HG02943 (cell line): ENCODE data around the gene UPF1.

Source experiments
- ATAC-seq: cut with Tn5 transposase; IDR thresholded peaks from one replicate; pipeline ENCODE4 v1.9.1; 2021; ENCODE audit warnings: mild to moderate bottlenecking, low read depth, moderate library complexity; ENCODE audit not compliant: unreplicated experiment

UPF1 gene

GRCh38 chr19:18853755-18854427 lies 22.1 kb downstream of the UPF1 start:
- no peak for ATAC-seq

GRCh38 chr19:18854982-18855381 lies 23.2 kb downstream of the UPF1 start:
- ATAC-seq: no peak

GRCh38 chr19:18855647-18856384 lies 24.1 kb downstream of the UPF1 start:
- no peak for ATAC-seq

- no peak for ATAC-seq
These were observed 24.8 kb downstream of the UPF1 start for GRCh38 chr19:18856385-18857126.

GRCh38 chr19:18857223-18857622 lies 25.5 kb downstream of the UPF1 start:
- no peak for ATAC-seq

- ATAC-seq: no peak
These were observed 27.3 kb downstream of the UPF1 start for GRCh38 chr19:18858906-18859646.

- ATAC-seq: no peak
These were observed 28.0 kb downstream of the UPF1 start for GRCh38 chr19:18859676-18860301.

GRCh38 chr19:18860302-18860700 lies 28.5 kb downstream of the UPF1 start:
- no peak for ATAC-seq

- ATAC-seq: no peak
These were observed 29.0 kb downstream of the UPF1 start for GRCh38 chr19:18860725-18861124.

GRCh38 chr19:18861235-18861634 lies 29.5 kb downstream of the UPF1 start:
- ATAC-seq: no peak

GRCh38 chr19:18861917-18862316 lies 30.2 kb downstream of the UPF1 start:
- no peak for ATAC-seq

GRCh38 chr19:18862976-18863842 lies 31.4 kb downstream of the UPF1 start:
- ATAC-seq: no peak

GRCh38 chr19:18863843-18864362 lies 32.1 kb downstream of the UPF1 start:
- no peak for ATAC-seq

- ATAC-seq: no peak
These were observed 33.6 kb downstream of the UPF1 start for GRCh38 chr19:18865106-18865972.

GRCh38 chr19:18865973-18866799 lies 34.4 kb downstream of the UPF1 start:
- ATAC-seq: no peak

GRCh38 chr19:18866800-18867123 lies 35.0 kb downstream of the UPF1 start:
- no peak for ATAC-seq

GRCh38 chr19:18867199-18867598 lies 35.4 kb downstream of the UPF1 start:
- no peak for ATAC-seq

GRCh38 chr19:18867751-18868150 lies 36.0 kb downstream of the UPF1 start:
- ATAC-seq: no peak
